ENCODE results near the gene CEP128. TPM values are rescaled to one million over a fixed set of nuclear protein-coding genes. Genes with fewer than 3 reads are reported as not detected.

The CEP128 gene
- total and polyA plus RNA-seq, 2 experiments from 2014 or later: 7.6 to 17.6 TPM

- TF ChIP-seq ZNF462 (CRISPR knock-in tag; IDR thresholded peaks at IDR 0.05): no peak
- no peak for TF ChIP-seq ZNF114 (CRISPR knock-in tag; IDR thresholded peaks at IDR 0.05)
- no peak for TF ChIP-seq NANOG (IDR thresholded peaks at IDR 0.05; ENCODE audit: borderline replicate concordance)
Measured at GRCh38 chr14:80544366-80544765, 397.2 kb downstream of the CEP128 start (continued).

- Histone ChIP-seq H2AFZ (no peak overlapping the region), H3K4me2 (no peak overlapping the region), H4K20me1 (replicated peaks; ENCODE audit: insufficient read depth) (no peaks in the 10 kb centered on the region), H3F3A (replicated peaks; ENCODE audit: low read depth) (no peaks in the 10 kb centered on the region), H3K27ac (ENCODE audit: low read depth) (no peak overlapping the region), H3K9me2 (ENCODE audit: insufficient read depth) (peaks cover 3% of the 10 kb centered on the region; the same call in 1 of the 2 replicates), H3K4me3 (no peak overlapping the region), H3K79me2 (replicated peaks; ENCODE audit: insufficient read depth) (no peaks in the 10 kb centered on the region), H3K27me3 (ENCODE audit: insufficient read depth) (no peaks in the 10 kb centered on the region), H3K36me3 (ENCODE audit: insufficient read depth) (no peaks in the 10 kb centered on the region), H3K4me1 (ENCODE audit: insufficient read depth) (no peaks in the 10 kb centered on the region)
- H3K27me3 Mint-ChIP-seq (ENCODE audit: insufficient read depth, low read depth, poor library complexity): no peaks in the 10 kb centered on the region
- H3K9me3 Mint-ChIP-seq: peaks cover 8% of the 10 kb centered on the region; the same call in 2 of the 3 replicates
- ATAC-seq (no peak), DNase-seq (ENCODE audit: low spot score) (no peak)
- no peak overlapping the region for H3K4me3 Mint-ChIP-seq
- H3K36me3 Mint-ChIP-seq (ENCODE audit: low read depth): peaks cover 12% of the 10 kb centered on the region
- H3K27ac Mint-ChIP-seq: no peak overlapping the region
- TF ChIP-seq ZNF114 (CRISPR knock-in tag; IDR thresholded peaks at IDR 0.05): no peak
- TF ChIP-seq EZH2 (IDR thresholded peaks at IDR 0.05; ENCODE audit: low read depth, unreplicated experiment): no peak
- TF ChIP-seq CREB1 (CRISPR knock-in tag; IDR thresholded peaks at IDR 0.05; ENCODE audit: low read depth): no peak
- TF ChIP-seq ZNF331 (CRISPR knock-in tag; IDR thresholded peaks at IDR 0.05; ENCODE audit: low read depth): no peak
- no peak for TF ChIP-seq STAT1 (IDR thresholded peaks at IDR 0.05; ENCODE audit: unreplicated experiment)
- TF ChIP-seq EZH2phosphoT487 (IDR thresholded peaks at IDR 0.05; ENCODE audit: unreplicated experiment): no peak
- TF ChIP-seq NANOG (IDR thresholded peaks at IDR 0.05; ENCODE audit: borderline replicate concordance): no peak
- no peak for TF ChIP-seq CTCF (conservative IDR thresholded peaks at IDR 0.05; ENCODE audit: low read depth in 2 of 2)
- no peaks in the 10 kb centered on the region for H3K4me1 Mint-ChIP-seq
Measured at GRCh38 chr14:80543211-80543610, 398.3 kb downstream of the CEP128 start.
